Stimulated activated CD4-positive, alpha-beta T cell treated with anti-CD3 and anti-CD28 coated beads, TNF-alpha, amount 100 ng/mL, for 48 hours (primary cell): ENCODE measurements around the gene ATP2B2.

ENCODE experiments used
- DNase-seq, 3 donors: peaks; one replicate each; pipeline ENCODE4 v3.0.0-alpha.2; 2020; ENCODE audit warnings: low read depth in 3 of 3

Gene ATP2B2

DNA sequence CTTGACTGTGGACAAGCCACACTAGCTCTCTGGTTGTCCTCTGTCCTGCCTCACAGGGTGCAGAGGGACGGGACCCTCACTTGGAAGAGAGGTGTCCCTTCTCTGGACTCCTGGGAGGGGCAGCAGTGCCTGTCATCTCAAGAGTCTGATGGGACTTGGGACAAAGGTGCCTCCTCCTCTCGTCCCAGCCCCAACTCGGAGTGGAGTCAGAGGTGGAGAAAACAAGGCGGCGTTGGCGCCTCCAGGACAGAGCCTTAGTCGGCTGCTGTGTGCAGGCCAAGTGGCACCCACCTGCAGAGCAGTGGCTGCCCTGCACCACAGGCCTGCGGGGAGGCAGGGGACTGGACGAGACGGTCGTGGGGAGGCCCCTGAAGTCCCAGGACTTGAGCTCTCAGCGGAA lies 175.1 kb downstream of the ATP2B2 start:
- no peak for DNase-seq

DNA sequence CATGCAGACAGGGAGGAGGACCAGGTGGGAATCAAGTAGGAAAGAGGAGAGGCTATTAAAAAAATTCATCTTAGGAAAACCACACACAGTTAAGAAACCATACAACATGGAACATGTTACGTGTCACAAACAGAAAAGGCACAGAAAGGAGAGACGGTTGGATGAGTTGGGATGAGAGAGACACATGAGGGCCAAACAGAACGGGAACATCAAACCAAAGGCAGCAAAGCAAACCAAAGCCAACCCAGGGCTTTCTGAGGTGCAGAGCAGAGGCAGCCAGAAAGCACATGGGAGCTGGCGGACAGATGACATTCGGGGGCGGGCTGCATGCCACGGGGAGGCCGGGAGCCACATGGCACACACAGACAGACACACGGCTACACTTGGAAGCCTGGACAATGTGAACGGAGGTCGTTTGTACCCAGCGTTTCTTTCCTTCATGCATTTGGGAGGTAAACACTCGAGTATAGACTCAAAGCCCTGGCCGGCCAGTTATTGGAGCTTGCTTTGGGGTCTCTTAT lies 175.8 kb downstream of the ATP2B2 start:
- DNase-seq: no peak

DNA sequence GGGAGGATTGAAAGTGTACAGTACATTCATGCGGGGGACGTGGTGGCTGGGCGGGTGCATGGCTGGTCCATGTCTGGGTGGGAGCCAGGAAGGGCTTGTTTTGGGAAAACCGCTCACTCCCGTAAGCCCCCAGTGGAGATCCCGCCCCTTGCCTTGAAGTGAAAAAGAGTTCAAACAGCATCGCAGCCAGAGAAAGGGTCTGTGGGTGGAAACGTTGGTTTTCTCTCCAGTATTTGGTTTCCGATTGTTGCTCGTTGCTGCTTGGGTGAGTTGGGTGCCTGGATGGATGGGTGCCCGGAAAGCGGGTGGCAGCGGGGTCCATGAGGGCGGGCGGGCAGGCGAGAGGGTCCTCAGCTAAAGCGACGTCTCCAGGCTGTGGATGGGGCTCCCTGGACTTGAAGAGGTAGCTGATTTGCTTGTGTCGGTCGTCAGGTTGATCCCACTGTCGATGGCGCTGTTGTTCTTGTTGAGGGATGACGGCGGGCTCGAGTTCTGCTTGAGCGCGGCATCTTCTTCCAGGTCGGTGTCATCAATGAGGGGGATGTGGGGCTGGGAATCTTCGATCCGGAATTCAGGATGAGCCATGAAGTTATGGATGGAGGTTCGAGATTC lies 176.8 kb downstream of the ATP2B2 start:
- no peak for DNase-seq

DNA sequence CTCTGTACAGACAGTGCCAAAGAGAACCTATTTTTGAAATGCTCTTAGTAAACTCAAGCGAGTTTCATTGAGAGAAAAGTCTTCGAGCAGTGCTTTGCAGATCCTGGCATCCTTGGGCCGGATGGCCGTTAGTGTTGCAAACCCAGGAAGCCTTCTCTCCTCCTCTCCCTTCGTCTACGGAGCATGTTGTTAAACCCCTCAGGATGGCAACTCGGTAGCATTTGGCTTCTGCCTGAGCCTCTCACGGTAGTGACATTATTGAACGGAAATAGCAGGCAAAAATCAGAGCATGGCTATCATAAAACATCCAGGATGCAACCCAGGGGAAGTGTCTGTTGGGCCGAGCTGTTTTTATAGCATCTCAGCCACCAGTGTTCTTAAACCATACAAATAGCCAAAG lies 177.8 kb downstream of the ATP2B2 start:
- no peak for DNase-seq

DNA sequence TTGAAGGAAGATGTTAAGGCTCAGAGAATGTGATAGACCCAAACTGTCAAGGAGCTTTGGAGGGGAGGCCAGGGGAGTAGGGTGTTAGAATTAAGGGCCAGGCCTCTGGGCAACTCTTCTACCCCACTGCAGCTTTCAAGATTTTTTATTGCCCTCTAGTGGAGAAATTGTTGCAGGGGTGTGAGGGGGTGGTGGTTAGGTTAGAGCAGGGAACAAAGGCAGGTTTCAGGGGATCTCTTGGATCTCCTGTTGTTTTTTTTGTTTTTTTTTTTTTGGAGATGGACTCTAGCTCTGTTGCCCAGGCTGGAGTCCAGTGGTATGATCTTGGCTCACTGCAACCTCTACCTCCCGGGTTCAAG lies 183.1 kb downstream of the ATP2B2 start:
- DNase-seq: no peak

DNA sequence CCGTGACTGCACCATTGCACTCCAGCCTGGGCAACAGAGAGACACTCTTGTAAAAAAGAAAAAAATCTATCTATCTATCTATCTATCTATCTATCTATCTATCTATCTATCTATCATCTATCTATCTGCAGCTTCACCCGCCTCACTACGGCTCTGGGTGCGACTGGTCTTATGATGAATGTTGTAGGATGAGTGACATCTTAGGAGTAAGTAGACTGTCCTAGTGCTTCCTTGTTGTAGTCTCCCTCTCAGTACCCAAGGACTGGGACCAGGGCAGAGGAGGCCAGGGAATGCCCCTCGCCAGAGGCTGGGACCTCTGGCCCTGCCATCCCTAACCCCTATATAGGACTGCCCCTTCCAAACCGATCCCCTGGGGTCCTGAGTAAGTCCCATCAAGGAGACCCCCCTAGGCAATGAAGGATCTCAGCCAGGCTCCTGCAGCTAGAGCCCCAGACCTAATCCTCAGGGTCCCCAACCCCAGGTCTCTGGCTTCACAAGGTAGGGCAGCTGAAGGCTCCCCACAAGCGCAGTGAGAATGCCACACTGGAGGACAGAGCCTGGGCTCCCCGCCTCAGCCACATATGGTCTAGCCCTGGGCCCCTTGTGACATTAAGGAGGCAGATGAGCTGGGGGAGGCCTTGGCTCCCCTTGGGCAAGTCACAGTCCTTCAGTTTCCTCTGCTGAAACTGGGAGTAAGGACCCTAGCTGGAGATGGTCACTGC lies 183.6 kb downstream of the ATP2B2 start:
- DNase-seq: no peak

DNA sequence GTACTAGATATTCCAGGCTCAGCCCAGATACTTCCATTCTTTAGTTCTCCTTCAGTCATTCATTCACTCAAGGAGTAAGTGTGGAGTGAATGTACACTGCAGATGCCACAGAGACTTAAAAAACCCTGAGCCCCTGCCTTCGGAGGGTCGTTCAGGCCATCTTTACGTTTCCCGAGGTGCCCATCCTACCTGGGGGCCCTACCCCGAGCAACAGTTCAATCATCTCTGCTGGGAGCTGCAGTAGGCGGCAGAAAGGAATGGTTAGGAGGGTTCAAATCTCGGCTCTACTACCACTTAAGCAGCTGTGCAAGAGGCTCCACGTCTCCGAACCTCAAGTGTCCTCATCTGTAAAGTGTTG lies 185.1 kb downstream of the ATP2B2 start:
- no peak for DNase-seq

DNA sequence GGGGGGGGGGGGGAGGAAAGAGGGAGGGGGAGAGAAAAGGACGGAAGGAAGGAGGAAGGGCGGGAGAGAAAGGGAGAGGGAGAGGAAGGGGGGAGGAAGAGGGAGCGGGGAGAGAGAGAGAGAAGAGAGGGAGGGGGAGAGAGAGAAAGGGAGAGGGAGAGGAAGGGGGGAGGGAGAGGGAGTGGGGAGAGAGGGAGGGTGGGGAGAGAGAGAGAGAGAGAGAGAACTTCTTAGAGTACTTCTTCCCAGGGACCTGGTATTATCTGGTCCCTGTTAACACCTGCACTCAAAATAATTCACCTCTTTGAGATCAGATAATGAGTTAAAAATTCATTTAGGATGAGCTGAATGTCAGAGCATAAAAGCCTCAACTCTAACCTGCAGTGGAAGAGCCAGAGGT lies 185.6 kb downstream of the ATP2B2 start:
- no peak for DNase-seq

DNA sequence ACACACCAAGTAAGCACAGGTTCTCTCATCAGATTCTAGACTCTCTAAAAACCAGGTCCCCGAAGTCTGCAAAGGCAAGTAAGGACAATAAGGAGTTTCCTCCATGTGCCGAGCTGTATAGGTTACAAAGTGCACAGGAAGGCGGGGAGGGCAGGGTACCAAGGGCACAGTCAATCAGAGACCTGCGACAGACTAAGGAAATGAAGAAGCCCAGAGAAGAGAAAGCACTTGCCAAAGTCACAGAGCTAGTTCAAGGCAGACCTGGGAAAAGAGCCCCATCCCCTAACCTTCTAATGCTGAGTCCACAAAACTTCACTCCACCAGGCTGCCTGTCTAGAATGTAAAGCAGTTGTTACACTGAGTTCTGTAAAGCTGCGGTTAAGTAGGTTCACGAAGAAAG lies 186.1 kb downstream of the ATP2B2 start:
- no peak for DNase-seq

DNA sequence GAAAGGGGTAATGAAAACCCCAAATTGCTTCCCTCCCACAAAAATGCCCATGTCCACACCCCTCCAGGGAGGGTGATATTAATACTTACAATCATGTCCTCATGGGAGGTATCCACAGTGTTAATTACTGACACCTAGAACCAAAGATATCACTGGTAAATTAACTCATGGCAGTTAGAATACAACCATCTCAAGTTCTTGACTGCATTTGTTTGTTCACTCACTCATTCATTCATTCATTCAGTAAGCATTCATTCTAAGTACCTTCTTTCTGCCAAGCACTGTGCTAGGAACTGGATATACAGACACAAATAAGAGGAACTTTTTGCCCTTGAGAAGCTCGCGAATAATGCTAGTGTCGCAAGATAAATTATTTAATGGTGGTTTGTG lies 187.4 kb downstream of the ATP2B2 start:
- DNase-seq: no peak

DNA sequence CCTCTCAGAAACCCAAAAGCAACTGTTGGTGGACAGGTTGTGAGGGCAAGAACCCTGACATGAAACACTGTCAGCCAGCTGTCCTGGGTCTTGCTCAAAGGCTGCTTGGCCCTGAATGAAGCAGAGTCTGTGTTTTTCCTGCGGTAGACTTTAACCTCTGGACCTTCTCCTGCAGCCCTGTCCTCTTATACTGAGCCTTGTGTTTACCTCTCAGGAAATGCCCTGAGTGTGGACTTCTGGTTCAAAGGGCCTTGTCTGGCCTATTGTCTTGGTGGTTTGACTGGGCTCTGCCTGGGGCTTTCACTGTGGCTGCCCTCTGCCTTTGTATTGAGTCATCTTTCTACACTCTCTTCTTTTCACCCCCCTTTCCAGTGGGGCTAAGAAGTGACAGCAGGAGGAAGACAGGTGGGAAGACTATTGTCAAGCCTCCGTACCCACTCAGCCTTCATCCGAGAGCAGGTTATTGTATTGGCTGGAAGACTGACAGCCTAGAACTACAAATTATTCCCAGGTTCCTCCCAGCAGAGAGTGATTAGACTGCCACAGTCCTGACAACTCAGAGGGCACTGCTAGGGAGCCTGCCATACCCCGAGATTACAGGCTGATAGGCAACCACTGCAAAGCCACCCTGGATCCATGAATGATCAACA lies 187.9 kb downstream of the ATP2B2 start:
- no peak for DNase-seq

DNA sequence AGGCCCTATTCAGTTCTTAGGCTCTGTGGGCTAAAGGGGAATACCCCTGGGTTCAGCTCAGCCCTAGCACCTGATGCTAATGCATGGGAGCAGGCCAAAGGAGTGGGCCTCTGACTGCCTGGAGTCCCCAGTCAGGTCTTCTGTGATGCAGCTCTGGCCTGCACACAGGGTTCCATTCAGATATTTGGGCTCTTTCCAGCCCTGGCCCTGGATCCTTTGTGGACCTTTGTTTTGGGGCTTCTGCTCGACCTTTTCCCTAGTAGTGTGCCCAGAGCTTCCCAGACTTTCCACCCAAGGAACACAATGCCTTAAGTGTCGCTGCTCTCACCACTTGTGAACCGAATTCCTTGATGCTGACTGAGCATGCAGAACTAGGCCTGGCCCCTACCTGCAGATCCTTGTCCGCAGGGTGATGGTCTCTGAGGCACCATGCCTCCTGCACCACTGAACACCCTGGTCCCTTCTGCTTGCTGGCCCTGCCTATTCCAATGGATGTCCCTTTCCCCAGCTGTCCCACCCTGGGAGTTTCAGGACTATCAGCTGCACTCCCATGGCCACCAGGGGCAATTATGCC lies 189.5 kb downstream of the ATP2B2 start:
- no peak for DNase-seq

DNA sequence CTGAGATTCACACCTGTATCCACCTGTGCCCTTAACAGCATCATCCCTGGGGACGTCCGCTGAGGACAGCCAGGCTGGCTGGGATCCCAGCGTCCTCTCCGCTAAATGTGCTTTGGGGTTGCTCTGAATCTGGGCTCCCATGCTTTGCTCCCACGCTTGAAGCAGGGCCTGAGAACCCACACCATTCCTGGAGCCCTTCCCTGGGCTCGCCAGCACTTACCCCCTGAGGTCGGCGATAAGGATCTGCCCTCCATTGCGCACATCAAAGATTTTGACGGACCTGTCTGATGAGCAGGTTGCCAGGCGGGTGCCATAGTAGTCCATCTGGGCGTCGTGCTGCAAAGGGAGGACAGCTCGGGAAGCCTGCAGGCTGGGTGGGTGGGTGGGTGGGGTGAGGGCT lies 190.3 kb downstream of the ATP2B2 start:
- no peak for DNase-seq

DNA sequence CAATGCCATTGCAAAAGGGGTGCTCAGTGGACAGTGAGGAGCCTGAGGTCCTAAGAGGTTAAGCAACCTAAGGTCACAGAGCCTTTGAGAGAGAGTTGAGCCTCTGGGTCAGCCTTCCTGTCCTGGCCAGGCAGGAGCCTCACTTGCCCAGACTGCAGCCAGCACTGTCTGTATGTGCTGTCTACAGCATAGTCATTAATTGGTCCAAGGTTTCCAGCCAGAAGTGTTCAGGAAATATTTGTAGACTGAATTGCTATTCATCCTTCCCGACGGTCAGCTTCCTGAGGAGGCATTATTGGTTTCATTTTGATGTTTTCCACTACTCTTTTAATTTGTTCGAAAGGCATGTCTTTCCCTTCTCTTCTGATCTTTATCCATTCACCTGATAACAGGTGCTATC lies 192.5 kb downstream of the ATP2B2 start:
- no peak for DNase-seq

DNA sequence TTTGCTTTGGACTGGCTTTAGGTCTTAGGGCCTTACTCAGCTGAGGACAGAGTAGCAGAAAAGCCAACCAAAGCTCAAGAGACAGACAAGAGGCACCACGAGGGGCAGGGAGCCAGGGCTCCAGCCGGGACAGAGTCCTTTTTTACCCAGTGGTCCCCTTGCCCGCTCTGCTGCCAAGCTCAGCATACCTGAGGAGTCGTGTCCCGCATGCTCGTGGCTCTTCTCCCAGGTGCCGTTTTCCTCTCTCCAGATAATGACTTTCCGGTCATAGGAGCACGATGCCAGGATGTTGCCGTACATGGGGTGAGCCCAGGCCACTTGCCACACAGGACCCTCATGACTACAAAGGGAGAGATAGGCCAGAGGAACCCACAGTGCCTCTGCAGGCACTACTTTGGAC lies 193.0 kb downstream of the ATP2B2 start:
- no peak for DNase-seq

DNA sequence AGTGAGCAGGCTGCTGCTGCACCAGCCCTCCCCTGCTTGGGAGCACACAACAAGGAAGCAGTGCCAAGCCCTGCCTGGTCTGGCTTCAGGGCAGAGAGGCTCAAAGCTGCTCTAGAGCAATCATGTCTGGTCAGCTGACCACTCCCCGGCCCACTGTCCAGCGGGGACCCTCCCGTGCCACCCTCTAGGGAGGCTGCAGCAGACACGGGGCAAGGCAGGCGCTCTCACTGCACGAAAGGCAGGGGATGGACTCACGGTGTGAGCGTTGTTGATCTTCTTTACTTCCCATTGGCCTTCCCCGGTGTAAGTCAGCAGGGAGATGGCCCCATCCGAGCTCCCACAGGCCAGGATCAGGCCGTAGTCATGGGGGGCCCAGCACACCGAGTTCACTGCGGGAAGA lies 193.7 kb downstream of the ATP2B2 start:
- no peak for DNase-seq

DNA sequence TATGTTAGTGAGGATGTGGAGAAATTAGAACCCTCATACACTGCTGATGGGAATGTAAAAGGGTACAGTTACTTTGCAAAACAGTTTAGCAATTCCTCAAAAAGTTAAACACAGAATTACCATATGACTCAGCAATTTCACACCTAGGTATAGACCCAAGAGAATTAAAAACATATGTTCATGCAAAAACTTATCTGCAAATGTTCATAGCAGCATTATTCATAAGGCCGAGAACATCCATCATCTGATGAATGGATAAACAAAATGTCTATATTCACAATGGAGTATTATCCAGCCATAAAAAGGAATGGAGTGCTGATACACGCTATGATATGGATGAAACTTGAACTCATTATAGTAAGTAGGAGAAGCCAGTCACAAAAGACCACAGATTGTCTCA lies 194.8 kb downstream of the ATP2B2 start:
- DNase-seq: no peak

DNA sequence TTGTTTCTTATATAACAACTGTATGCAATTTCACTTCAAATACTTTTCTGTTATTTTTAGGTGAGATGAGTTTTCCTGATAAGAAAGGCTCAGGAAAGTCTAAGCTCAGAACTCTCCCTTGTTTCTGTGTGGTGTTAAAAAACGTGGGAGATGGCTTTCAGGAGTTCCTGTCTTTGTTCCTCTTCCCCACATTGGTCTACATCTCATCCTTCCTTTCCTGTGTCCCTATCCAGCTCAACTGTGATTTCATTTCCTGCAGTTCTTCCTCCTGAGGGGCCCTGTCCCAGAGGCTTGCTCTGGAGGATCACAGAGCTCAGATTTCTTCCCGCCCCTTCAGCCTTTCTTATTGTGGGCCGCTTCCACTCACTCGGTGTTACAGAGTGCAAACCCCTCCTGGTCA lies 195.7 kb downstream of the ATP2B2 start:
- DNase-seq: no peak

DNA sequence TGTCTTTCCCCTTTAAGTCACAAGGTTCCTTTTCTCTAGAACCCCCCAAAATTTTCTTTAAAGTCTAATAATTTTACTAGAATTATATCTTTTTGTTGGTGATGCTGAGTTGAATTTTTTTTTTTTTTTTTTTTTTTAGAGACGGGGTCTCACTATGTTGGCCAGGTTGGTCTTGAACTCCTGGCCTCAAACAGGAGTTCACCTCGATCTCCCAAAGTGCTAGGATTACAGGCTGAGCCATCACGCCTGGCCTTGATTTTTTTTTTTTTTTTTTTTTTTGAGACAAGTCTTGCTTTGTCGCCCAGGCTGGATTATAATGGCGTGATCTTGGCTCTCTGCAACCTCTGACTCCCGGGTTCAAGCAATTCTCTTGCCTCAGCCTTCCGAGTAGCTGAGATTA lies 196.7 kb downstream of the ATP2B2 start:
- DNase-seq: no peak

DNA sequence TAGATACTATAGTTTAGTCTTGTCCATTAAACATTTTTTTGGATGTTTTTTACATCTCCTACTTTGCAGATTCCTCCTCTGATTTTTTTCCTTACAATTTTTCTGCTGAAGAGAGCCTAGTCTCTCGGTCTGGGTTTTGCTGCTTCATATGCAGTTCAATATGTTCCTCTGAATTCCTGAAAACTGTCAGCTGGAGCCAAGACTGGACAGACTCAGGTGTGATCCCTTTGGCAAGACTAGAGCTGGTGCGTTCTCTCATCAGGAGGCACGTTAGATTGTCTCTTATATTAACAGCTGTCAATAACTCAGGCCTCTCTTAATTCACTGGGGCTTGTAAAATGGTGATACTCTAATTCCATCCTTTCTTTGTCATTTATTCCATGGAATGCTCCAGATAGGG lies 199.2 kb downstream of the ATP2B2 start:
- no peak for DNase-seq

DNA sequence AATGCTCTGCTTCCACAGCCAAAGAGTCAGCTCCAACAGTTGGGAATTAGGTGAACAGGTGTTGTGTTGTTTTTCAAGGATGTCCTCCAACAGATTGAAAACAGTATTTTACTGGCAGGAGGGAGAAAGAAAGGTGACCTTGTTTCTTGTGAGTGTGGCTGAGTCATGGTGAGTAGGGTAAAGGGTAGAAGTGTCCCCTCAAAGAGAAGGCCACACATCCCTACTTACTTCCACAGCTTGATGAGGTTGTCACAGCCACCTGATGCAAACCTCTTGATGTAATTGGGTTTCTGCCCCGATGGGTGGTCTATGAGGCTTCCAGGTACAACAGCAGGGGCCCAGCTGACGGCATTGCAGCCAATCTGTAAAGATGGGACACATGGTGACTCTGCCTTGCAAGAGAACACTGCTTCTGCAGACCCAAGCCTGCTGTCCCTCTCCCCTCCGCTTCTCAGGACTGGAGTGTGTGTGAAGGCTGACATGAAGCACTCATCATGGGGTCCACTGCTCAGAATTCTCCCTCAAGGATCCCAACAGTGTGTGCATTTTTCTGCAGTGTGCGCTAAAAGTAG lies 200.0 kb downstream of the ATP2B2 start:
- DNase-seq: no peak

DNA sequence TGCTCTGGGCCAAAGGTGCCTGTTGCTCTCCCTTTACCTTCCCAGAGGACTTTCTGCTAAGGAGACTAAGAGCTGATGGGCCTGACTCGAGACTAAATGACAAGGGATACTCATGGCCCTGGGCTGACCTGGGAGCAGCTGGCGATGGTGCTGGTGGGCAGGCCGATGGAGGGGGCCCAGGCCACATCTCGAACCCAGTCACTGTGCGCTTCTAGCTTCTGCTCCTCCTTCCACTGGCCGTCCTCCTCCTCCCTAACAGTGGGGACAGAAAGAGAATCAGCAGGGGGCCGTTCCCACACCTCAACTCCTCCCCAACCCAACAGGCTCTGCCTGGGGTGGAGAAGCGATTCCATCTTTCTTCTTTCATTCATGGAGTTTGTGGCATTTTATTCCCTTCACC lies 200.5 kb downstream of the ATP2B2 start:
- DNase-seq: no peak

DNA sequence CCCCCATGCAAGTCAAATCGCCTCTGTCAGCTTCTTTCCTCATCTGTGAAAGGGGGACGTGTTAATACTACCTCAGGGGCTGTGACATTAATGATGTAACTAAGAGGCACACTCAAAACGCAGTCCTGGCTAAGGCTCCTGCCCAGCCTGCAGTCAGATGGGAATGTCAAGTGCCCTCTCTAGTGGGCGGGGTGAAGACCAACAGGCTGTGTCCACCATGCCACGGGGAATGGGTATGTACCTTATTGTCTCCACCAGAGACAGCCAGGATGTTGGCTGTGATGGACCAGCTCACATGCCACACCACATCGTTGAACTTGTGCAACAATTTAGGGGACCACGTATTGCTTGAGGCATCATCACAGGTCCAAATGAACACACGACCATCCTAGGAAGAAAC lies 201.6 kb downstream of the ATP2B2 start:
- DNase-seq: no peak
